Fibroblast of skin of left quadriceps (primary cell): ENCODE measurements around the gene HOXB5.

Experiments
- DNase-seq, 2 experiments: peaks; one replicate each; pipeline ENCODE4 v3.0.0-alpha.2; 2013; ENCODE audit warnings: low read depth in 2 of 2

The HOXB5 gene

GRCh38 chr17:48561884-48562810, 31.4 kb downstream of the HOXB5 start:
- DNase-seq, result peak; percentile 85 to 86

- DNase-seq, result no peak
Measured at GRCh38 chr17:48559840-48560817, 33.5 kb downstream of the HOXB5 start.

- DNase-seq, result no peak
Measured at GRCh38 chr17:48559122-48559839, 34.3 kb downstream of the HOXB5 start.

- no peak for DNase-seq
Measured at GRCh38 chr17:48558831-48559121, 34.8 kb downstream of the HOXB5 start.

- DNase-seq, result no peak
Measured at GRCh38 chr17:48558057-48558830, 35.3 kb downstream of the HOXB5 start.

GRCh38 chr17:48556576-48557401, 36.8 kb downstream of the HOXB5 start:
- no peak for DNase-seq

- no peak for DNase-seq
Measured at GRCh38 chr17:48556229-48556575, 37.4 kb downstream of the HOXB5 start.

- peak; percentile 92 to 93 for DNase-seq
Measured at GRCh38 chr17:48555258-48556228, 38.0 kb downstream of the HOXB5 start.

GRCh38 chr17:48554412-48555257, 38.9 kb downstream of the HOXB5 start:
- no peak for DNase-seq

- no peak for DNase-seq
Measured at GRCh38 chr17:48553826-48554225, 39.8 kb downstream of the HOXB5 start.

GRCh38 chr17:48553190-48553547, 40.4 kb downstream of the HOXB5 start:
- DNase-seq, result no peak

- no peak for DNase-seq
Measured at GRCh38 chr17:48552466-48553189, 41.0 kb downstream of the HOXB5 start.

GRCh38 chr17:48551596-48552465, 41.7 kb downstream of the HOXB5 start:
- DNase-seq, result no peak

- DNase-seq, result no peak
Measured at GRCh38 chr17:48551214-48551555, 42.4 kb downstream of the HOXB5 start.

GRCh38 chr17:48550502-48551213, 42.9 kb downstream of the HOXB5 start:
- DNase-seq, result no peak

- no peak for DNase-seq
Measured at GRCh38 chr17:48549914-48550501, 43.6 kb downstream of the HOXB5 start.
